Measurements from ENCODE around the gene DCLK1.

The DCLK1 gene

DNA sequence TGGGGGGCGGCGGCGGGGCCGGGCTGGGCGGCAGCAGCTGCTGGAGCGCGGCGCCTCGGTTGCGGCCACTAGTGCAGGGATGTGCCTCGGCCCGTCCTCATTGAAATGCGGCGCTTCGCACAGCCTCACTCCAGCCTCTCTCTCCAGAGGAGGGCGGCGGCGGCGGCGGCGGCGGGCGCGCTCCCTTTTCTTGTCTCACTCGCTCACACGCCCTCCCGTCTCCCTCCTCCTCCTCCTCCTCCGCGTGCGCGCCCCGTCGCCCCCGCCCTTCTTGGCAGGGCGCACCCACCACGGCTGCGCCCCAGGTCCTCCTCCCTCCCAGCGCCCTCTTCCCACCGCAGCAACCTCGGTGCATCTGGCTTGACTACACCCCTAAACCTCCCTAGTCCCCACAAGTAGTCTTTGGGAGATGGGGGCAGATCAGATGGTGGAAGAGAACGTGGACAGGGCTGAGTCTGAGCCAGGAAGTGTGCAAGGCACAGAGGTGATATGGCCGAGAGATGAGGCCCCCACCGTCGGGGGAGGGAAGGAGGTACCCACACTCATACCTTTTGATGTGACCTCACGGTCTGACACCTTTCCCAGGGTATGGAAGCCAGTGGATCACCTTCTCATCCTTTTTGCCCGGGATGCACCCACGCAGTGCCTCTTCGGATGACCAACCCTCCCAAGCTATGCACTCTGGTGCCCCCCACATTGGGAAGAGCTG is at the start of gene DCLK1:
Gene DCLK1 (minus strand): TSS at position 161 of the 709 bp plus-strand sequence.
- in situ Hi-C loops (cut with HindIII; ENCODE audit: low sequenced_read_pairs) = no loop called here
- H3K4me3 ChIP-seq (ENCODE audit: low read depth, low read length) = peak within 1 kb of the TSS; percentile 71
- TF ChIP-seq, protein P1, sequence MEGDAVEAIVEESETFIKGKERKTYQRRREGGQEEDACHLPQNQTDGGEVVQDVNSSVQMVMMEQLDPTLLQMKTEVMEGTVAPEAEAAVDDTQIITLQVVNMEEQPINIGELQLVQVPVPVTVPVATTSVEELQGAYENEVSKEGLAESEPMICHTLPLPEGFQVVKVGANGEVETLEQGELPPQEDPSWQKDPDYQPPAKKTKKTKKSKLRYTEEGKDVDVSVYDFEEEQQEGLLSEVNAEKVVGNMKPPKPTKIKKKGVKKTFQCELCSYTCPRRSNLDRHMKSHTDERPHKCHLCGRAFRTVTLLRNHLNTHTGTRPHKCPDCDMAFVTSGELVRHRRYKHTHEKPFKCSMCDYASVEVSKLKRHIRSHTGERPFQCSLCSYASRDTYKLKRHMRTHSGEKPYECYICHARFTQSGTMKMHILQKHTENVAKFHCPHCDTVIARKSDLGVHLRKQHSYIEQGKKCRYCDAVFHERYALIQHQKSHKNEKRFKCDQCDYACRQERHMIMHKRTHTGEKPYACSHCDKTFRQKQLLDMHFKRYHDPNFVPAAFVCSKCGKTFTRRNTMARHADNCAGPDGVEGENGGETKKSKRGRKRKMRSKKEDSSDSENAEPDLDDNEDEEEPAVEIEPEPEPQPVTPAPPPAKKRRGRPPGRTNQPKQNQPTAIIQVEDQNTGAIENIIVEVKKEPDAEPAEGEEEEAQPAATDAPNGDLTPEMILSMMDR (IDR thresholded peaks at IDR 0.05; ENCODE audit: low read depth, low read length, missing control alignments) = no peak
- DNase-seq (ENCODE audit: low read depth) = peak; percentile 43

DNA sequence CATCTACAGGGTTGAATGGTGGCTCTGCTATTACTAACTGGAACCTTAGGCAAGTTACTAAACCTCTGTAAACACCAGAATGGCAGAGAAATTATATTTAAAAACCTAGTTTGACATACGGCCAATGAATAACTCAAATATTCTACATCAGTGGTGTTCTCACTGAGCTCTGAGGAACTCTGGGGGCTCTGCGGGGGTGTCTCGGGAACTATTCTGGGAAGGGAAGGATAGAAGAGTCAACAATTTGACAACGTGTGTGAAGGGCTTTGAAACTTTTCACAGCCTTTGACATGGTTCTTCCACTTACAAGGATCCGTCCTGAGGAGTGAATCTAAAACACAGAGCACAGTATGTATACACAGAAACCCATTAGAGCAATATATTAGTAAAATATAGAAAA is 44.4 kb upstream of the DCLK1 start:
- in situ Hi-C loops (cut with HindIII; ENCODE audit: low sequenced_read_pairs) = no loop called here
- TF ChIP-seq, protein P1 (IDR thresholded peaks at IDR 0.05; ENCODE audit: low read depth, low read length, missing control alignments) = no peak

DNA sequence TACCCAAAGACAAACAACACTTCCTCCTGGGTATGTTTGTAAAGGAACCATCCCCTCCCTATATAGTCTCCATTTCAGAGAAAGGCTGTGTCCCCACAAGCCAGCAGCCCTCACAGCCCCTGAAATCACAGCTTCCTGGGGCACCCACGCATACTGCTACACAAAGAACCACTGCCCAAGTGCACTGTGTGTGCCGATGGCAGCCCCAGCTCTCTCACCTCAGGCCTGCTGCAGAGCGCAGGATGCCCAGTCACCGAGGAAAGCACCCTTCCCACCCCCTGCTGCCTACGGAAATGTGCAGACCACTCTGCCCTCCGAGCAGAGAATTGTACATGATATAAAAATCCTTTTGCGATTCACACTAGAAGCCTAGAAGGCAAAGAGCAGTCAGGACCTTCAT is 43.7 kb upstream of the DCLK1 start:
- no peak overlapping the region for H3K4me3 ChIP-seq (ENCODE audit: low read depth, low read length)
- TF ChIP-seq, protein P1 (IDR thresholded peaks at IDR 0.05; ENCODE audit: low read depth, low read length, missing control alignments) = no peak
- DNase-seq (ENCODE audit: low read depth) = no peak
- in situ Hi-C loops (cut with HindIII; ENCODE audit: low sequenced_read_pairs) = no loop called here

More for the DNA sequence above, 44.4 kb upstream of the DCLK1 start:
- no peak overlapping the region for H3K4me3 ChIP-seq (ENCODE audit: low read depth, low read length)
- DNase-seq (ENCODE audit: low read depth) = no peak

DNA sequence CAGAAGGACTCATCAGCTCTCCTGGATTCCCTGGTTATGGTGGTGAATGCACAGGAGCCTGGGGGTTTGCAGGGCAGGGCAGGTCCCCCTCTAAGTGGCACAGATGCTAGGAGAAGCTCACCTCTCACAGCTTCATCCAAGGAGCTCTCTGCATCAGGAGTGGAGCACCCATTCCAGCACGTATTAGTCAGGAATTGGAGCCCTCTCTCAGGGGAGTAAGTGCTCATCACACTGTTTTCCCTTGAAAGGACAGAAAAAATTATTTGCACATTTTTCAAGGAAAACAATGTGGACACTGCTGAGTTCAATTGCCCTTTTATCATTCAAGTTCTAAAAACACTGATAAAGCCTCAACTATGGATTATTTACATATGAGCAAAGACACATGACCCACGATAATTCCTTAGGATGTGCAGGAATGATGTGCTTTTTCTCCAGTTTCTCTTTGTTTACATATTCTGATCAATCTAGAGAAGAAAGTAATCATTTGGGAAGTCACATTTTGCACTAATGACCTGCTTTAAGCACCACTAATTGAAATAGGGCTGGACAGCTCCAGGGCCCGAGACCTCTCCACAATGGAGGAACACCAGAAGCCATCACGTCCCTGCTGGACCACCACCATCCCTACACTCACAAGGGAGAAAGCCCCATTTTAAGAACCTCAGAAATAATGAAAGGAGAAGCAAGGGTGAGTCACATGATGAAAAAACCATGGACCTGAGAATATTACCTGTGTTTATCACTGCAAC is 42.6 kb upstream of the DCLK1 start:
- DNase-seq (ENCODE audit: low read depth) = no peak
- TF ChIP-seq, protein P1 (IDR thresholded peaks at IDR 0.05; ENCODE audit: low read depth, low read length, missing control alignments) = no peak
- in situ Hi-C loops (cut with HindIII; ENCODE audit: low sequenced_read_pairs) = no loop called here
- H3K4me3 ChIP-seq (ENCODE audit: low read depth, low read length) = no peak overlapping the region

DNA sequence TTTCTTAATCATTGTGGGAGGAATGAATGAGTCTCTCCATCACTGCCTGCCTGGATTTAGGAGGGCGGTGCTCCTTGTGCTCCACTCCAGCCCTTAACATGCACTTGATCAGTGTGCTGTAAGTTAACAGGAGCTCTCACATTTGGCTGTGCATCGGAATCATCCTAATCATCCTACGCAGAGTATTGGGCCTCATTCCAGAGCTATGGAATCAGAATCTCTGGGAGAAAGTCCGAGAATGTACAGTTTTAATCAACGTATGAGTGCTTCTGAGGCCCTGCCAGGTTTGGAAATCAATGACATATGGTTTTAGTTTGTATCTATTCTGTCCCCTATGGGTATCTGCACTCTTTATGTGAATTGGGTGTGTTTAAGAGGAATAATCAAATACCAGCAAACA is 34.9 kb upstream of the DCLK1 start:
- no peak for DNase-seq (ENCODE audit: low read depth)
- H3K4me3 ChIP-seq (ENCODE audit: low read depth, low read length) = no peak overlapping the region
- in situ Hi-C loops (cut with HindIII; ENCODE audit: low sequenced_read_pairs) = no loop called here
- TF ChIP-seq, protein P1 (IDR thresholded peaks at IDR 0.05; ENCODE audit: low read depth, low read length, missing control alignments) = no peak

DNA sequence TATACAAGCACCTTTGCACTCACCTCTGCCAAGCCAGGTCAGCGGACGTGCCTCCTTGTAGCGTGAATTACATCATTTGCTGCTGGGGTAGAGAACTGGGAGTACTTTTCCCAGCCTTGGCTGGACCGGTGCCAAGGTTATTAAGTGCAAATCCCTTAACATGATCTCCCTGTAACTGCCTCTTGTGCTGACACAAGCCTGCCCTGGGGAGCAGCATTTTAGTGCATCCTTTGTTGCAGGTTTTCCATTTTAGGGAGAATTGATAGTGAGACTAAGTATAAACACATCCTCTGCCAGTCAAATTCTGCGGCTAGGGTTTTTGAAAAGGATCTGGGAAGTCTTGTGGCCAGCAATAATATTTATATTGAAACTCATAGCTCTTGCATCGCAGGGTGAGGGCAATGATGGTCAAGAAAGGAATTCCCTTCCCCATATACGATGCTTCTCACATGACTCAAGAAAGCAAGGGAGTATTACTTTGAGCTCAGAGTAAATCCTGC is 32.7 kb upstream of the DCLK1 start:
- in situ Hi-C loops (cut with HindIII; ENCODE audit: low sequenced_read_pairs) = no loop called here
- DNase-seq (ENCODE audit: low read depth) = peak; percentile 97
- TF ChIP-seq, protein P1 (IDR thresholded peaks at IDR 0.05; ENCODE audit: low read depth, low read length, missing control alignments) = no peak
- no peak overlapping the region for H3K4me3 ChIP-seq (ENCODE audit: low read depth, low read length)
